ENCODE data around the gene COTL1.

GRCh38 chr16:84541999-84542817 is 75.7 kb downstream of the COTL1 start:
- no peak for TF ChIP-seq CTCF (conservative IDR thresholded peaks at IDR 0.05 in 1 of 2, IDR thresholded peaks at IDR 0.05 in 1 of 2; ENCODE audit: extremely low read depth in 1 of 2, insufficient read depth in 1 of 2, low read depth in 1 of 2, low read length in 2 of 2)
- no peak for TF ChIP-seq EZH2 (IDR thresholded peaks at IDR 0.05; ENCODE audit: borderline replicate concordance, low read length)
